Panc1 (cell line): ENCODE measurements around the gene C9orf153. TPM values are rescaled to one million over a fixed set of nuclear protein-coding genes. Genes with fewer than 3 reads are reported as not detected.

Source experiments
- ATAC-seq: fragments of 200-7000 bp; cut with Tn5 transposase; 2 replicates; pipeline ENCODE4 v1.9.1; 2020; ENCODE audit warnings: mild to moderate bottlenecking, moderate library complexity
- BruUV-seq: library from RNA; stranded (reverse); fragments of 400-500 nt; replicated peaks from 2 replicates; lab custom pipeline; 2021; lab: Mats Ljungman, UMichigan
- CTCF ChIA-PET: fragments of 300-600 bp; sonication (Branson Sonifier 250); formaldehyde crosslinking; loops from one replicate; lab custom pipeline; 2022; ENCODE audit warnings: antibody characterized with exemption; lab: Charles Lee
- POLR2A ChIA-PET: fragments of 300-600 bp; sonication (Branson Sonifier 250); formaldehyde crosslinking; loops from one replicate; lab custom pipeline; 2022; ENCODE audit warnings: antibody characterized with exemption; lab: Charles Lee
- DNase-seq: peaks from one replicate; pipeline ENCODE4 v3.0.0-alpha.2; 2010; ENCODE audit warnings: low read depth, low spot score
- H3K27ac ChIP-seq: 2 replicates; pipeline ENCODE4 v1.5.1; 2011; ENCODE audit warnings: mild to moderate bottlenecking, low read length, inconsistent platforms
- H3K27me3 ChIP-seq: fragments of 200-500 bp; sonication (Bioruptor generic); 2 replicates; pipeline ENCODE4 v1.6.0; 2014; ENCODE audit warnings: low read length, inconsistent platforms; ENCODE audit not compliant: control insufficient read depth, insufficient read depth
- H3K36me3 ChIP-seq: fragments of 200-500 bp; sonication (Bioruptor generic); 2 replicates; pipeline ENCODE4 v1.5.1; 2014; ENCODE audit warnings: inconsistent platforms, mild to moderate bottlenecking, low read length, moderate library complexity; ENCODE audit not compliant: control insufficient read depth, insufficient read depth
- H3K4me1 ChIP-seq: 2 replicates; pipeline ENCODE4 v1.5.1; 2011; ENCODE audit warnings: inconsistent platforms, mild to moderate bottlenecking, low read length, moderate library complexity; ENCODE audit not compliant: control insufficient read depth, insufficient read depth
- H3K4me3 ChIP-seq, 2 experiments: 2 replicates each; pipeline ENCODE4 v1.5.1; 2011 to 2012; ENCODE audit warnings: low read depth in 2 of 2, low read length in 2 of 2, mild to moderate bottlenecking in 2 of 2, inconsistent platforms in 1 of 2, moderate library complexity in 1 of 2
- H3K9me3 ChIP-seq: fragments of 200-500 bp; sonication (Bioruptor generic); 2 replicates; pipeline ENCODE4 v1.5.1; 2014; ENCODE audit warnings: low read depth, mild to moderate bottlenecking, inconsistent platforms, low read length, moderate library complexity; ENCODE audit not compliant: control insufficient read depth, insufficient read depth
- CTCF ChIP-seq: fragments of 450-650 bp; IDR thresholded peaks from 2 replicates; pipeline ENCODE4 v1.5.1; 2017; ENCODE audit warnings: mild to moderate bottlenecking
- POLR2AphosphoS5 ChIP-seq: IDR thresholded peaks from 2 replicates; pipeline ENCODE4 v1.6.1; 2012; ENCODE audit warnings: mild to moderate bottlenecking, low read depth, low read length, moderate library complexity
- SIN3A ChIP-seq: IDR thresholded peaks from 2 replicates; pipeline ENCODE4 v1.6.1; 2012; ENCODE audit warnings: low read depth, mild to moderate bottlenecking, low read length, moderate library complexity, borderline replicate concordance; ENCODE audit not compliant: insufficient read depth
- TCF7L2 ChIP-seq: IDR thresholded peaks from 2 replicates; pipeline ENCODE4 v1.6.1; 2011; ENCODE audit warnings: mild to moderate bottlenecking, low read depth, low read length, inconsistent platforms
- in situ Hi-C: cut with HindIII; loops from 2 replicates; pipeline ENCODE4 v1.10.0; 2016; ENCODE audit warnings: low sequenced_read_pairs, low pct_unique_long_range_greater_than_20kb
- intact Hi-C: fragments of 100-400 bp; cut with micrococcal nuclease; formaldehyde crosslinking; loops from one replicate; pipeline ENCODE4 v1.10.0; 2022; ENCODE audit not compliant: unreplicated experiment
- total RNA-seq: library from RNA; stranded (reverse); gene quantifications from one replicate; pipeline ENCODE4 v1.2.1, GENCODE V29; 2021; ENCODE audit not compliant: unreplicated experiment
- TF ChIP-seq, protein P1 (sequence below), 2 experiments: IDR thresholded peaks; 2 replicates each; pipeline ENCODE4 v1.6.1; 2011 to 2012; ENCODE audit warnings: low read depth in 2 of 2, control low read depth in 1 of 2, low read length in 1 of 2, mild to moderate bottlenecking in 1 of 2, moderate library complexity in 1 of 2; ENCODE audit not compliant: insufficient read depth in 1 of 2

The C9orf153 gene
- total RNA-seq, 1 experiment from 2014 or later = not detected

DNA sequence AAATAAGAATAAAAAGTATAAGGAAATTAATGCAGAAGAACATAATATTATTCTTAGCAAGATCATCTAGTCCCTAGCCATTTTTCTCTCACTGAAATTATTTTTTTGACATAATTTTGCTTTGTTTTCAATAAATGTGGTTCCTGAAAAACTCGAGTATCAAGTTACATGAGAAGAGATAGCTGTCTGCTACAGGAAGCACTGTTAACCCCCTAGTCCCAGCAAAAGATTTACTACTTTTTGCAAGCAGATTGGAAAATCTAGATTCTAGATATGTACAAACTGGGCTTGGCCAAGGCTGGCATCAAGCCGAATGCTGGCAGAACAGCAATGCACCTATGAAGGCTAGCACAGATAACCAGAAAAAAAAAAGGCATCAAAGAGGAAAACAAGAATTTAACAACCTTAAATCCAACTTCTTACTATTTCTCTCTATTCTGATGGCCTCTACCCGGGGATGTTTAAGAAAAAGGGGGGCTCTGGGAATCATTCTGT is 44.8 kb upstream of the C9orf153 start:
- in situ Hi-C loops = no loop called here
- no peak overlapping the region for H3K4me3 ChIP-seq
- no peak for ATAC-seq

DNA sequence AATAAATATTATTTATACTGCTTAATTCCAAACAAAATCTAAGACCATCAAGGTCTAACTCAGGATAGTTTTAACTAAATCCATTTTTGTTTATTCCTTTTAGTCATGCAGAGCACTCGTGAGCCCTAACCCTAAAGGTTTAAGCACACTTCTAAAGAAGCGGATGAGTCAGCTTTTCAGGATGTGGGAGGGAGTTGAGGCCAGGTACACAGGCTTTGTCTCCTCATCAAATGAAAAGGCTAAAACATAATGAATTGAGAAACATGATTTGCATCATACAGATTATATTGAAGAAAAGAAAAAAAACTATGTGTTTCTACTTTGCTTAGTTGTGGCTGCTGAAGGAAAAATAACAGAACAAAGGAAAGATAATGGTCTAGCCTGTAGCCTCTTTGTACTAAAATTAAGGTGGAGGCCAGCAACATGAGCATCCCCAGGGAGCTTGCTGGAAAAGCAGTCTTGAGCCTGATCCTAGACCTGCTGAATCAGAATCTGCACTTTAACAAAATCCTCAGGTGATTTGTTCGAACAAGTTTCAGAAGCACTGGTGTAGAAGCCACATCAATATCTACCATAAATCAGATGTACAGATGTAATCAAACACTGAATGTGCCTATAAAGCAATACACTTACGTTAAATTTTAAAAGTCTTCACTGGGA is 44.0 kb upstream of the C9orf153 start:
- DNase-seq (no peak), ATAC-seq (no peak)
- in situ Hi-C loops (no loop called here), intact Hi-C loops (no loop called here)
- no TSS peak for BruUV-seq
- ChIA-PET POLR2A (no interaction called here), CTCF (no interaction called here)
- Histone ChIP-seq H3K9me3 (no peaks in the 10 kb centered on the region), H3K27me3 (no peaks in the 10 kb centered on the region), H3K36me3 (peaks cover 24% of the 10 kb centered on the region), H3K4me1 (no peaks in the 10 kb centered on the region), H3K27ac (no peak overlapping the region), H3K4me3 (no peak overlapping the region)
- TF ChIP-seq SIN3A (no peak), POLR2AphosphoS5 (no peak), TCF7L2 (no peak), CTCF (no peak)
- TF ChIP-seq, protein P1, sequence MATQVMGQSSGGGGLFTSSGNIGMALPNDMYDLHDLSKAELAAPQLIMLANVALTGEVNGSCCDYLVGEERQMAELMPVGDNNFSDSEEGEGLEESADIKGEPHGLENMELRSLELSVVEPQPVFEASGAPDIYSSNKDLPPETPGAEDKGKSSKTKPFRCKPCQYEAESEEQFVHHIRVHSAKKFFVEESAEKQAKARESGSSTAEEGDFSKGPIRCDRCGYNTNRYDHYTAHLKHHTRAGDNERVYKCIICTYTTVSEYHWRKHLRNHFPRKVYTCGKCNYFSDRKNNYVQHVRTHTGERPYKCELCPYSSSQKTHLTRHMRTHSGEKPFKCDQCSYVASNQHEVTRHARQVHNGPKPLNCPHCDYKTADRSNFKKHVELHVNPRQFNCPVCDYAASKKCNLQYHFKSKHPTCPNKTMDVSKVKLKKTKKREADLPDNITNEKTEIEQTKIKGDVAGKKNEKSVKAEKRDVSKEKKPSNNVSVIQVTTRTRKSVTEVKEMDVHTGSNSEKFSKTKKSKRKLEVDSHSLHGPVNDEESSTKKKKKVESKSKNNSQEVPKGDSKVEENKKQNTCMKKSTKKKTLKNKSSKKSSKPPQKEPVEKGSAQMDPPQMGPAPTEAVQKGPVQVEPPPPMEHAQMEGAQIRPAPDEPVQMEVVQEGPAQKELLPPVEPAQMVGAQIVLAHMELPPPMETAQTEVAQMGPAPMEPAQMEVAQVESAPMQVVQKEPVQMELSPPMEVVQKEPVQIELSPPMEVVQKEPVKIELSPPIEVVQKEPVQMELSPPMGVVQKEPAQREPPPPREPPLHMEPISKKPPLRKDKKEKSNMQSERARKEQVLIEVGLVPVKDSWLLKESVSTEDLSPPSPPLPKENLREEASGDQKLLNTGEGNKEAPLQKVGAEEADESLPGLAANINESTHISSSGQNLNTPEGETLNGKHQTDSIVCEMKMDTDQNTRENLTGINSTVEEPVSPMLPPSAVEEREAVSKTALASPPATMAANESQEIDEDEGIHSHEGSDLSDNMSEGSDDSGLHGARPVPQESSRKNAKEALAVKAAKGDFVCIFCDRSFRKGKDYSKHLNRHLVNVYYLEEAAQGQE (IDR thresholded peaks at IDR 0.05; ENCODE audit: insufficient read depth in 1 of 2, low read depth in 2 of 2, low read length in 1 of 2) = no peak

More for the DNA sequence above, 44.8 kb upstream of the C9orf153 start:
- H3K27ac ChIP-seq = no peak overlapping the region
- ChIA-PET POLR2A (no interaction called here), CTCF (no interaction called here)
- TF ChIP-seq POLR2AphosphoS5 (no peak), SIN3A (no peak), CTCF (no peak), TCF7L2 (no peak)
- TF ChIP-seq, protein P1 (IDR thresholded peaks at IDR 0.05; ENCODE audit: insufficient read depth in 1 of 2, low read depth in 2 of 2, low read length in 1 of 2) = no peak
- no peak for DNase-seq
- H3K4me1 ChIP-seq = no peaks in the 10 kb centered on the region
- H3K36me3 ChIP-seq = peaks cover 21% of the 10 kb centered on the region
- no peaks in the 10 kb centered on the region for H3K9me3 ChIP-seq
- intact Hi-C loops = no loop called here
- no TSS peak for BruUV-seq
- no peaks in the 10 kb centered on the region for H3K27me3 ChIP-seq
